ENCODE measurements around the gene TRPM4. TPM values are rescaled to one million over a fixed set of nuclear protein-coding genes. Genes with fewer than 3 reads are reported as not detected.

TRPM4 gene
- total and polyA plus RNA-seq, 2 of the 8 experiments (the other 6 are each of a cell fraction or from before 2014, with no cell fraction given): 11.3 to 13.3 TPM

- TF ChIP-seq ATF2 (IDR thresholded peaks at IDR 0.05; ENCODE audit: low read length): no peak
- TF ChIP-seq CEBPB (IDR thresholded peaks at IDR 0.05; ENCODE audit: low read depth, low read length): no peak
- TF ChIP-seq SIX5 (IDR thresholded peaks at IDR 0.05; ENCODE audit: low read depth, low read length): no peak
- TF ChIP-seq ASH2L (IDR thresholded peaks at IDR 0.05; ENCODE audit: low read length): peak; percentile 67
- no peak for TF ChIP-seq RBBP5 (IDR thresholded peaks at IDR 0.05; ENCODE audit: borderline replicate concordance, low read depth, low read length)
- no peak for TF ChIP-seq TEAD4 (IDR thresholded peaks at IDR 0.05; ENCODE audit: low read depth, low read length)
- no peak for TF ChIP-seq SRF (IDR thresholded peaks at IDR 0.05; ENCODE audit: low read depth, low read length)
- no peak for TF ChIP-seq RAD21 (IDR thresholded peaks at IDR 0.05 in 1 of 2, conservative IDR thresholded peaks at IDR 0.05 in 1 of 2; ENCODE audit: low read depth in 2 of 2, low read length in 2 of 2)
- no peak for TF ChIP-seq KDM5A (IDR thresholded peaks at IDR 0.05; ENCODE audit: low read length)
- peak; percentile 97 for TF ChIP-seq E2F6 (IDR thresholded peaks at IDR 0.05)
- TF ChIP-seq RXRA (IDR thresholded peaks at IDR 0.05; ENCODE audit: insufficient read depth, low read depth, low read length): no peak
- TF ChIP-seq NRF1 (IDR thresholded peaks at IDR 0.05; ENCODE audit: low read depth, low read length): peak; percentile 74
- TF ChIP-seq EZH2 (IDR thresholded peaks at IDR 0.05; ENCODE audit: low read depth, low read length, severe bottlenecking): no peak
- 0 out of 2 replicates have a peak, but pooled peaks have one; percentile 8 for TF ChIP-seq TBP (IDR thresholded peaks at IDR 0.05; ENCODE audit: low read depth, low read length)
- TF ChIP-seq POU5F1 (IDR thresholded peaks at IDR 0.05; ENCODE audit: low read depth, low read length): no peak
- TF ChIP-seq CBX5 (IDR thresholded peaks at IDR 0.05; ENCODE audit: low read depth, low read length): no peak
- TF ChIP-seq GABPA (IDR thresholded peaks at IDR 0.05; ENCODE audit: borderline replicate concordance, insufficient read depth, low read length): no peak
- TF ChIP-seq POLR2A (IDR thresholded peaks at IDR 0.05; ENCODE audit: control extremely low read depth in 1 of 2, low read depth in 2 of 2, low read length in 2 of 2): peak in 1 of 2 experiments; percentile 69; a peak in 2 of 3 replicates
- no peak for TF ChIP-seq RFX5 (IDR thresholded peaks at IDR 0.05; ENCODE audit: borderline replicate concordance, low read depth, low read length)
- no peak for TF ChIP-seq BCL11A (IDR thresholded peaks at IDR 0.05; ENCODE audit: low read depth in 2 of 2, low read length in 2 of 2)
- no peak for TF ChIP-seq EP300 (IDR thresholded peaks at IDR 0.05; ENCODE audit: borderline replicate concordance in 1 of 2, low read depth in 2 of 2, low read length in 2 of 2)
- no peak for TF ChIP-seq GTF2F1 (IDR thresholded peaks at IDR 0.05; ENCODE audit: borderline replicate concordance, low read depth, low read length)
Measured at GRCh38 chr19:49127674-49128544, 29.7 kb upstream of the TRPM4 start (continued).
